HG02642 (cell line): ENCODE results near the gene KCNN2.

Experiments
- ATAC-seq: cut with Tn5 transposase; IDR thresholded peaks from one replicate; pipeline ENCODE4 v1.9.1; 2021; ENCODE audit warnings: mild to moderate bottlenecking; ENCODE audit not compliant: unreplicated experiment, poor library complexity

Gene KCNN2

GRCh38 chr5:114362197-114362976 lies 517 bp downstream of the KCNN2 start:
- peak; percentile 22 for ATAC-seq

DNA sequence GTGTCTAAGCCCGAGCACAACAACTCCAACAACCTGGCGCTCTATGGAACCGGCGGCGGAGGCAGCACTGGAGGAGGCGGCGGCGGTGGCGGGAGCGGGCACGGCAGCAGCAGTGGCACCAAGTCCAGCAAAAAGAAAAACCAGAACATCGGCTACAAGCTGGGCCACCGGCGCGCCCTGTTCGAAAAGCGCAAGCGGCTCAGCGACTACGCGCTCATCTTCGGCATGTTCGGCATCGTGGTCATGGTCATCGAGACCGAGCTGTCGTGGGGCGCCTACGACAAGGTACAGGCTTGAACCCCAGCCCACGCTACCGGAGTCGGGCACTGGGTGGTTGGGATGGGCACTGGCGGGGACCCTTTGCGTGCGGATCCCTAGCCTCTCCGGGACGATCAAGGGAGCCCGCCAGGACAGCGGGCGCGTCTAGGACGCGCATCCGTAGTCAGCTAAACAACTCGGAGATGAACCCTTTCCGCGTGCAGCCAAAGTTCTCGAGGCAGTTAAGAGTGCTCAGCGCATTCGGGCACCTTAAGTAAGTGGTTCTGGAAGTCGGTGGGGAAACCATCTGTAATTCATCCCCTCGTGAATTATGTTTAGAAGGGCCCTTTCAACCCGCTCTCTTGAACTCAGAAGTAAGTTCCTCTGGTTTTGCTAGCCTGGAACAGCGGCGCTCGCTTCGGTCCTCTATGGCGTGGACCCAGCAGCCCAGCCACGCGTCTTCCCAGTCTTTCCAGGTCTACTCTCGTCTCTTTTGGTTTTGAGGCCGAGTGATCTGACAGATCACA lies 1.3 kb downstream of the KCNN2 start:
- no peak for ATAC-seq

DNA sequence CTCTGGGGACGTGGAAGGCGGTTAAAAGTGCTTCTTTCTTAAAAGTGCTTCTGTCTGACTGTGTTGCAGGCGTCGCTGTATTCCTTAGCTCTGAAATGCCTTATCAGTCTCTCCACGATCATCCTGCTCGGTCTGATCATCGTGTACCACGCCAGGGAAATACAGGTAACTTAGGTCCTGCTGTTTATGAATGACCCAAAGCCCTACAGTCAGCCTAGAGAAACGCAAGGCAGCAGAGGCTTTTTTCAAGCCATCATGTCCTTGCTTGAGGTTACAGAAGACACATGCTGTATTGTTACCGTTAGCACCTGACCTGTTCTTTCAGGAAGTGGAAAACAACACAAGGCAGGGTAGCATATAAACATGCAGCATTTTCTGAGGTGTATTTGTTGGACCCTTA lies 2.0 kb downstream of the KCNN2 start:
- no peak for ATAC-seq

GRCh38 chr5:114367029-114367428 lies 5.2 kb downstream of the KCNN2 start:
- no peak for ATAC-seq

- ATAC-seq: no peak
Observed at GRCh38 chr5:114369680-114370417, 8.0 kb downstream of the KCNN2 start.

DNA sequence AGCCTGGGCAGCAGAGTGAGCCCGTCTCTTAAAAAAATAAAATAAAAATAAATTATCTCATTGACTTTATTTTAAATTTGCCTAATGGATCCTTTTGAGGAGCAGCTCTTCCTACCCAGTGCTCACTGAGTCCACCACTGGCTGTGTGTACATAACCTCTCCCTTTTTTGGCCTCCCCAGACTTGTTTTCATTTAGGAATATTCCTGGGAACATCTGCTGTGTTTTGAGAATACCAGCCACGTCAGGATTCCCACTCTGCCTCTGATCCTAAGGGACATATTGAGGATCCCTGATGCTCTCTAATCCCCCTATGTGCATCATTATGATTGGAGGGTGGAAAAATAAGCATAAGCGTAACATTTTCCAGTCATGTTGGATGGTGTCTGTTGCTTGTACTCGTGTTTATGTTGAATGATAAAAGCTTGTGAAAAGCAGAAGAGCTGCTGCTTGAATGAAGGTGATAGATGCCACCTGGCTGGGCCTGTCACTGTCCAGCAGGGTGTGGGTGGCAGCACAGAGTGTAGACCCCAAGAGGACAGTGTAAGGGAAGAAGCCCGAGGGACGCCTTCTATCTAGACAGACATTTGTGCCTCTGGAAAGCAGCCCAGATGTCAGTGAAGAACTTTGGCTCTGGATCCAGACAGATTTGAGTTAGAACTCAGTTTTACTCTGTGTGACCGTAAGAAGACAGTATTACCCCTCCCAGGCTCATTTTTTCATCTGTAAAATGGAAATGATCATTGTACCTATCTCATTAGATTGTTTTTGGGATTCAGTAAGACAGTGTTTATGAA lies 15.4 kb downstream of the KCNN2 start:
- no peak for ATAC-seq

- no peak for ATAC-seq
Observed at GRCh38 chr5:114377946-114378345, 16.1 kb downstream of the KCNN2 start.

- no peak for ATAC-seq
Observed at GRCh38 chr5:114380721-114381120, 18.9 kb downstream of the KCNN2 start.

GRCh38 chr5:114387433-114387832 lies 25.6 kb downstream of the KCNN2 start:
- ATAC-seq: no peak

GRCh38 chr5:114390431-114390830 lies 28.6 kb downstream of the KCNN2 start:
- no peak for ATAC-seq

- no peak for ATAC-seq
Observed at GRCh38 chr5:114391321-114391720, 29.5 kb downstream of the KCNN2 start.

DNA sequence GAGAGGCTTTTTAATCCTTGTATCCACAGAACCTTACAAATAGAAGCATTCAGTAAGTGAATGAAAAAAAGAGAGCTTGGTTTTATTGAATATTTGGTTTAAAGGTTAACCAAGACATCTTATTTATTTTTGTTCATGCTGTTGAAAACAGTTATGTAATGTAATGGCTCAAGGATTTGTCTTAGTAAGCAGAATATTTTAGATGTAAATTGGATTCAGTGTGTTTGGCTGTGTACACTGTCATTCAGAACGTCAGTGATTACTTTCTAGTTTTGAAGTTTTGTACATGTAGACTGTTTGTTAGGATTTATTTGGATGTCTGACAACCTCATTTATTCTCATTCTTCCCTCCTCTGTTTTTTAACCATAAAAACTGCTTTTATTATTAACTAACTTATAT lies 31.3 kb downstream of the KCNN2 start:
- ATAC-seq: no peak

DNA sequence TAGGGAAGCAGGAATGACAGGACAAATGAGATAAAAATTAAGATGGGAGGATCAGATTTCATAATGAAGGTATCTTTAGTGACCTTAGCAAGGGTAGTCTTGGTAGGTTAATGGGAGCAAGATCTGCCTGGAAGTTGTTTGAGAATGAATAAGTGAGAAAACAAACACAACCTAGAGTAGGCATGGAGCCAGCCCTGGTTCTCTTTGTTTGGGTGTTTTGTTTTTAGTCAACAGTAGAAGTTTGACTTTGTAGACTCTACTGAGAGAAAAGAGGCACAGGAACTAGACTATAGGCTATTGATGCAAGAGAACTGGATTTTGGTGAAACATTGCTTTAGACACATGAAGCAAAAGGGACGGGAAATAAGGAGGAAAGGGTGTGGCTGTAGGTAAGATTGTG lies 40.3 kb downstream of the KCNN2 start:
- no peak for ATAC-seq

DNA sequence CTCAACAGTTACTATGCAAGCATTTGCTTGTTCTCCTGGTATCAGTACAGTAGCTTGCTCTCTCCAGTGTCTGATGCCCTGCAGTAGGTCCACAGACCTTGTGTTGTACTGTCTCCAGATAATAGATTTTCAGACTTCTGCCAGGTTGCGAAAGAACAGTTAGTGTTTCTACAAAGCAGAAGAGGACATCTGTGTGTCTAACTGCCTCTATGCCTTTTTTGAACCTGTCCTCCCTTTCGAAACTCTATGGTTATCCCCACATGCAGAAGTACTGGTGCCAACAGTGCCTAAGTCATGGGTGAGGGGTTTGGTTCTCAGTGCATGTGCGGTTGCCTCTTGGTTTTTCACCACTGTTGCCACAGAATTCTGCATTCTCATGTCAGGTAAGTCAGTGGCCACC lies 45.9 kb downstream of the KCNN2 start:
- ATAC-seq: no peak

- ATAC-seq: no peak
Observed at GRCh38 chr5:114408847-114409246, 47.0 kb downstream of the KCNN2 start.

DNA sequence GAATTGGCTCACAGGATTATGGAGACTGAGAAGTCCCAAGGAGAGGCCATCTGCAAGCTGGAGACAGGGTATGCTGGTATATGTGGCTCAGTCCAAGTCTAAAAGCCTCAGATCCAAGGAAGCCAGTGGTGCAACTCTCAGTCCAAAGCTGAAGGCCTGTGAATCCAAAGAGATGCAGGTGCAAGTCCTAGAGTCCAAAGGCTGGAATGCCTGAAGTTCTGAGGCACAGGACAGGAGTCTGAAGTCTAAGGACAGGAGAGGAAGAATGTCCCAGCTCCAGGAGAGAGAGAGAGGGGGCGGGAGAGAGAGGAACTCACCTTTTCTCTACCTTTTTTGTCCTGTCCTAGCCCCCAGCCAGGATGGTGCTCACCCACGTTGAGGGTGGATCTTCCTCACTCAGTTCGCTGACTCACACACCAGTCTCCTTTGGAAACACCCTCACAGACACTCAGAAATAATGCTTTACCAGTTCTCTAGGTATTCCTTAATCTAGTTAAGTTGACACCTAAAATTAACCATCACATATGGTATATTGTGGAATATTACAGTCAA lies 49.6 kb downstream of the KCNN2 start:
- ATAC-seq: no peak

DNA sequence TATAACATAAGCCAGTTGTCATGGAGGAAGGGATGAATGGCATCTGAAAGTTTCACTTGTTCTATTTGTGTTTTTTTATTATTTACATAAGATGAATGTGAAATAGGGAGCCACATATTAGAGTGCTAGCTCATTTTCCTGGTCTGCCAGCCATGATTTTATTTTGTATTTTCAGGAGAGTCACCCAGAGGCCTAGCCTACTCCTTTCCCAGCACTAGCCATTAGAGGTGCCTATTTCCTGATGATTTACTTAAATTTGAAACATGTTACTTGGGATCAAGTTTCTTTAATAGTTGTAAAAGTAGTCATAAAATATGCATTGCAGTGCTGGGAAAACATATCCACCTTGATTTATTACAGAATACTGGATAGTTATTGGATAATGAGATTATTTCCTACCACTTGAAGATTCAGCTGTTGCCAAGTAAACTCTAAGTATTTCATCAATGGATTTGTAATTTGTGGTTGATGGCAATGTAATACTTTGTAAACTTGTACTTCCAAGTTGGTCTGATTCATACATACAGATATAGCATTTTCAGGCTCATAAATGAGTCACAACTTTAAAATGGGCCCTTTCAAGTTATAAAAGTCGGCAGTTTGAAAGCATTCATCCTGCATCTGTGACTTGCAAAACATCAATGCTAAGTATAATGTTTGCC lies 50.8 kb downstream of the KCNN2 start:
- ATAC-seq: no peak

DNA sequence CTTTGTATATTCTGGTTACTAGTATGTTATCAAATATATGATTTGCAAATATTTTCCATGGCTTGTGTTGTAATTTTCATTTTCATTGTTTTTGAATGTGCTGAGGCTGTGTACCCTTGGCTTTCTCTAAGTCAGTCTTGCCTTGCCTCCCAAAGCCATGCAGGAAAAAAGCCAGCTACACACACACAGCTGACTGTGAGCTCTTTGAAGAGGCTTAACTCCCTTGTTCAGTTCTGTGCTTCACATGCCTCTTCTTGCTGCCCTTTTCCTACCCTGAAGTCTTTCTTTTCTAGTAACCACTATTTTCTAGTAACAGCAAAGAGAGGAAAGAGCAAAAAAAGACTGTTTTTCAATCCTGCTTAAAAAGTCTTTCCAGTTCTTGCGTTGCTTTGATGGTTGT lies 53.9 kb downstream of the KCNN2 start:
- ATAC-seq: no peak

DNA sequence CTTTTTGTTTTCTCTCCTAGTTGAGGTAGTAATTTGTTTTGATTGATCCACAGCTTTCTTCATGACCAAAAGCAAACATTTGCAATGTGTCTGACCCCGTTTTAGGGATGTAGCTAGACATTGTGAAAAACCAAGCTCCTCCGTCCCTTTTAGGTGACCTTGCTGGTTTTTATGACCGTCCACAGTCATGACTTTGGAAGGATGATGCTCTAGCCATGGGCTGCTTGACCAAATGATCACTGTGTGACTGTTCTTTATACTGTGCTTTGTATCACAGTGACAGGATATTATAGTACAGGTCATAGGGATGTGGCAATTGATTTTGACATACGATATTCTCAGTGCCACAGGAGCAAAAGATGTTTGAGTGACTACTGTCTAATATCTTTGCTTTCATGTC lies 54.4 kb downstream of the KCNN2 start:
- ATAC-seq: no peak

DNA sequence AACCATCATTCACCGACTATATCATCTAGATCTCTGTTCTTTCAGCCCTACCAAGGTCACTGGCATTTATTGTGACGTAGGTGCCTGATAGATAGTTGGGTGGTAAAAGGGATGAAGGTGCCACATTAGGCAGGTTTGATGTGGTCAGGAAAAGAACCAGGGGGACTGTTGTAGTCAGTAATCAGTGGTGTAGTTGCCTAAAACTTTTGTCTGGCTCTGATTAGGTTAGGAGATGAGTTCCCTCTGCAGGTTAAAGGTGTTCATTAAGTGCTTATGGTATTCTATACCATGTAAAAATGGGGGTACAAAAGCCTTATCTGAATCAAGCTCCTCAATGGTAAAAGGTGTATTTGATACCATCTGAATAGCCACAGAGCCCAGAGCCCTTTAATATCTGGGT lies 55.6 kb downstream of the KCNN2 start:
- no peak for ATAC-seq
